Activated naive CD4-positive, alpha-beta T cell treated with anti-CD3 and anti-CD28 coated beads, Interleukin-2, amount 10 ng/mL, durations not matched to agents 5 hours and 36 hours (primary cell): Measurements from ENCODE around the gene INAVA. TPM values are rescaled to one million over a fixed set of nuclear protein-coding genes. Genes with fewer than 3 reads are reported as not detected.

Source experiments
- total RNA-seq, 2 experiments: library from RNA; stranded (reverse); gene quantifications; one replicate each; pipeline ENCODE4 v1.2.3, GENCODE V29; 2021

Gene INAVA
- total RNA-seq, result not detected

GRCh38 chr1:200894712-200895442 lies at the start of gene INAVA:
Gene INAVA (plus strand): TSS chr1:200894900. CDS start chr1:200898401, 3,501 bp downstream.

GRCh38 chr1:200872446-200873115 lies 22.1 kb upstream of the INAVA start, which contains the start of gene GPR25:
Gene GPR25 (plus strand): TSS chr1:200872981. CDS start chr1:200873038, 57 bp downstream.

Other genes with a start within 250 kb of the INAVA start
- gene DDX59, start 225.0 kb upstream of the INAVA start, total RNA-seq, result 10 to 100 TPM; 22.6 to 23.5 TPM
- gene CAMSAP2, start 156.0 kb upstream of the INAVA start, total RNA-seq, result 1 to 10 TPM in 1 of 2 experiments, under 1 TPM in 1; 0.94 to 1.0 TPM
- gene GPR25, start 21.9 kb upstream of the INAVA start, total RNA-seq, result not detected
- 100 to 1,000 TPM; 109 to 113 TPM for gene KIF21B, start 128.8 kb downstream of the INAVA start, total RNA-seq
- not detected for gene CACNA1S, start 217.5 kb downstream of the INAVA start, total RNA-seq
- not detected for gene ASCL5, start 232.3 kb downstream of the INAVA start, total RNA-seq